ENCODE data around the gene STAB1. TPM values are rescaled to one million over a fixed set of nuclear protein-coding genes. Genes with fewer than 3 reads are reported as not detected.

STAB1 gene
- total RNA-seq, 1 donor from 2014 or later: 0.42 TPM

DNA sequence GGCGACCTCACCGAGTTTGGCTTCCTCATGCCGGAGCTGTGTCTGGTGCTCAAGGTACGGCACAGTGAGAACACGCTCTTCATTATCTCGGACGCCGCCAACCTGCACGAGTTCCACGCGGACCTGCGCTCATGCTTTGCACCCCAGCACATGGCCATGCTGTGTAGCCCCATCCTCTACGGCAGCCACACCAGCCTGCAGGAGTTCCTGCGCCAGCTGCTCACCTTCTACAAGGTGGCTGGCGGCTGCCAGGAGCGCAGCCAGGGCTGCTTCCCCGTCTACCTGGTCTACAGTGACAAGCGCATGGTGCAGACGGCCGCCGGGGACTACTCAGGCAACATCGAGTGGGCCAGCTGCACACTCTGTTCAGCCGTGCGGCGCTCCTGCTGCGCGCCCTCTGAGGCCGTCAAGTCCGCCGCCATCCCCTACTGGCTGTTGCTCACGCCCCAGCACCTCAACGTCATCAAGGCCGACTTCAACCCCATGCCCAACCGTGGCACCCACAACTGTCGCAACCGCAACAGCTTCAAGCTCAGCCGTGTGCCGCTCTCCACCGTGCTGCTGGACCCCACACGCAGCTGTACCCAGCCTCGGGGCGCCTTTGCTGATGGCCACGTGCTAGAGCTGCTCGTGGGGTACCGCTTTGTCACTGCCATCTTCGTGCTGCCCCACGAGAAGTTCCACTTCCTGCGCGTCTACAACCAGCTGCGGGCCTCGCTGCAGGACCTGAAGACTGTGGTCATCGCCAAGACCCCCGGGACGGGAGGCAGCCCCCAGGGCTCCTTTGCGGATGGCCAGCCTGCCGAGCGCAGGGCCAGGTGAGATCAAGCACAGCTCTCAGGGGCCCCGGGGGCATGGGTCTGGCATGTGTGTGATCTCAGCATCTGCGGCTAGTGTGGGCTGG is 7.1 kb upstream of the STAB1 start:
- Histone ChIP-seq H3K4me3 (ENCODE audit: low read depth, low read length) (no peak overlapping the region), H3K27me3 (ENCODE audit: control insufficient read depth, insufficient read depth, low read length) (no peaks in the 10 kb centered on the region), H3K36me3 (ENCODE audit: control insufficient read depth, insufficient read depth, low read length) (peaks cover 6% of the 10 kb centered on the region)
- DNase-seq (ENCODE audit: low read depth): no peak
- no peak for TF ChIP-seq CTCF (IDR thresholded peaks at IDR 0.05; ENCODE audit: insufficient read depth, low read length, poor library complexity, severe bottlenecking)

DNA sequence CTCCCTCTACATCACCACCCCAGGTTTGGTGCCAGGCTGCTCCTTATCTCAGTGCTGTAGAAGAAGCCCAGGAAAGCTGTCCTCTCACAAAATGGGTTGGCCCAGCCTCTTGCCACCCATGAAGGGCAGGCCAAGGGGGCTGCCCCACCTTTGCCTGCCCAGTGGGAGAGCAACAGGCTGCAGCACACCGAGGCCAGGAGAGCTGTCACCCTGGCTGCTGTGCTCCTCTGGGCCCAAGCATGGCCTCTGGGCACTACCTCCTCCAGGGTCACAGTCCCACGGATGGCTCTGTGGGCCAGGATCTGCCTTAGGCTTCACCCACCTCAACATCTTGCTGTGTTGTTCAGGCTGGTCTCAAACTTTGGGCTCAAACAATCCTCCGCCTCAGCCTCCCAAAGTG is 6.4 kb upstream of the STAB1 start:
- Histone ChIP-seq H3K4me3 (ENCODE audit: low read depth, low read length) (no peak overlapping the region), H3K36me3 (ENCODE audit: control insufficient read depth, insufficient read depth, low read length) (peaks cover 4% of the 10 kb centered on the region), H3K27me3 (ENCODE audit: control insufficient read depth, insufficient read depth, low read length) (no peaks in the 10 kb centered on the region)
- TF ChIP-seq CTCF (IDR thresholded peaks at IDR 0.05; ENCODE audit: insufficient read depth, low read length, poor library complexity, severe bottlenecking): no peak
- no peak for DNase-seq (ENCODE audit: low read depth)

GRCh38 chr3:52489453-52489852 is 5.7 kb upstream of the STAB1 start:
- no peak for TF ChIP-seq CTCF (IDR thresholded peaks at IDR 0.05; ENCODE audit: insufficient read depth, low read length, poor library complexity, severe bottlenecking)
- Histone ChIP-seq H3K4me3 (ENCODE audit: low read depth, low read length) (no peak overlapping the region), H3K27me3 (ENCODE audit: control insufficient read depth, insufficient read depth, low read length) (no peaks in the 10 kb centered on the region), H3K36me3 (ENCODE audit: control insufficient read depth, insufficient read depth, low read length) (peaks cover 4% of the 10 kb centered on the region)
- no peak for DNase-seq (ENCODE audit: low read depth)

- no peaks in the 10 kb centered on the region for H3K27me3 ChIP-seq (ENCODE audit: control insufficient read depth, insufficient read depth, low read length)
- no peak for TF ChIP-seq CTCF (IDR thresholded peaks at IDR 0.05; ENCODE audit: insufficient read depth, low read length, poor library complexity, severe bottlenecking)
- H3K36me3 ChIP-seq (ENCODE audit: control insufficient read depth, insufficient read depth, low read length): peaks cover 4% of the 10 kb centered on the region
Measured at GRCh38 chr3:52490035-52490938, 4.9 kb upstream of the STAB1 start.

GRCh38 chr3:52490939-52491526 is 4.1 kb upstream of the STAB1 start:
- Histone ChIP-seq H3K36me3 (ENCODE audit: control insufficient read depth, insufficient read depth, low read length) (peaks cover 4% of the 10 kb centered on the region), H3K27me3 (ENCODE audit: control insufficient read depth, insufficient read depth, low read length) (no peaks in the 10 kb centered on the region)

More at GRCh38 chr3:52490035-52490938, 4.9 kb upstream of the STAB1 start:
- no peak for DNase-seq (ENCODE audit: low read depth)
- no peak overlapping the region for H3K4me3 ChIP-seq (ENCODE audit: low read depth, low read length)

More at GRCh38 chr3:52490939-52491526, 4.1 kb upstream of the STAB1 start:
- DNase-seq (ENCODE audit: low read depth): no peak
- TF ChIP-seq CTCF (IDR thresholded peaks at IDR 0.05; ENCODE audit: insufficient read depth, low read length, poor library complexity, severe bottlenecking): no peak
- no peak overlapping the region for H3K4me3 ChIP-seq (ENCODE audit: low read depth, low read length)
